ENCODE data around the gene BLOC1S3.

DNA sequence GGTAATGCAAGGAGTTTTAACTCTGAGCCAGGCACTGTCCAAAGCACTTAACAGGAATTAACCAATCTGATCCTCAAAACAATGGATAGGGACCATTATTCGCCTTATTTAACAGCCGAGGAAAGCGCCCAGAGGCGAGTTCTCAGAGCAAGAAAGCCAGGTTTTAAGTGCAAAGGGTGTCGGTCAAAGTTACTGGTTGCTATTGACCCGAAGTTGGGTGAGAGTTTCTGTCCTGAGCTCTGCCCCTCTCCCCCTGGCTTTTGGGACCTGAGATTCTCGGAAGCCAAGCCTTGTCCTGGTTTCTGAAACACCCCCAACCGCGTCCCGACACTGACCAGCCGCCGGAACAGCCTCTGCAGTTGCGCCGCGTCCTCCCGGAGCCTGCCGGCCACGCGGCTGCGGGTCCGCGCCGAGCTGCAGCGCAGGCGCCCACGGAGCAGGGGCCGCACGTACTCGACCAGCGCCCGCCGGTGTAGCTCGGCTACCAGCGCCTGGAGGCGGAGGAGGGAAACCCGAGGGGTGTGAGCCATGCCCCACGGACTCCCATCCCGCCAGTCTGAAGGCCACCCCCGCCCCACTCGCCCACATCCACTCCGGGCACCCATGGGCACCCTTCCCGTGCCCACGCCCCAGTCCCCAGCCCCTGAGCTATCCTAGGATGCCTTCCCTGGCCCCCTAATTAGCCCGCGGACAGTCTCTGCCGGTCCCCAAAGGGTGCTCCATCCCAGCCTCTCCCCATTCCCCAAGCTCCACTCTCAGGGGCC lies 38.8 kb downstream of the BLOC1S3 start:
- TF ChIP-seq, protein P1, sequence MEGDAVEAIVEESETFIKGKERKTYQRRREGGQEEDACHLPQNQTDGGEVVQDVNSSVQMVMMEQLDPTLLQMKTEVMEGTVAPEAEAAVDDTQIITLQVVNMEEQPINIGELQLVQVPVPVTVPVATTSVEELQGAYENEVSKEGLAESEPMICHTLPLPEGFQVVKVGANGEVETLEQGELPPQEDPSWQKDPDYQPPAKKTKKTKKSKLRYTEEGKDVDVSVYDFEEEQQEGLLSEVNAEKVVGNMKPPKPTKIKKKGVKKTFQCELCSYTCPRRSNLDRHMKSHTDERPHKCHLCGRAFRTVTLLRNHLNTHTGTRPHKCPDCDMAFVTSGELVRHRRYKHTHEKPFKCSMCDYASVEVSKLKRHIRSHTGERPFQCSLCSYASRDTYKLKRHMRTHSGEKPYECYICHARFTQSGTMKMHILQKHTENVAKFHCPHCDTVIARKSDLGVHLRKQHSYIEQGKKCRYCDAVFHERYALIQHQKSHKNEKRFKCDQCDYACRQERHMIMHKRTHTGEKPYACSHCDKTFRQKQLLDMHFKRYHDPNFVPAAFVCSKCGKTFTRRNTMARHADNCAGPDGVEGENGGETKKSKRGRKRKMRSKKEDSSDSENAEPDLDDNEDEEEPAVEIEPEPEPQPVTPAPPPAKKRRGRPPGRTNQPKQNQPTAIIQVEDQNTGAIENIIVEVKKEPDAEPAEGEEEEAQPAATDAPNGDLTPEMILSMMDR (IDR thresholded peaks at IDR 0.05; ENCODE audit: borderline replicate concordance, extremely low read depth, low read length, poor library complexity, severe bottlenecking), result no peak
- no peak for TF ChIP-seq EZH2 (IDR thresholded peaks at IDR 0.05; ENCODE audit: borderline replicate concordance, low read depth, low read length, severe bottlenecking)

All from DND-41 (cell line).